GM21447 (cell line): ENCODE measurements around the gene HCN4.
"Not testable (repeated sequence)": the region's sequence is repeated elsewhere in the genome, so short reads cannot be mapped to it uniquely, and the experiment has no call there.

Experiments used
- ATAC-seq: cut with Tn5 transposase; IDR thresholded peaks from one replicate; pipeline ENCODE4 v1.9.1; 2021; ENCODE audit not compliant: unreplicated experiment

HCN4 gene

DNA sequence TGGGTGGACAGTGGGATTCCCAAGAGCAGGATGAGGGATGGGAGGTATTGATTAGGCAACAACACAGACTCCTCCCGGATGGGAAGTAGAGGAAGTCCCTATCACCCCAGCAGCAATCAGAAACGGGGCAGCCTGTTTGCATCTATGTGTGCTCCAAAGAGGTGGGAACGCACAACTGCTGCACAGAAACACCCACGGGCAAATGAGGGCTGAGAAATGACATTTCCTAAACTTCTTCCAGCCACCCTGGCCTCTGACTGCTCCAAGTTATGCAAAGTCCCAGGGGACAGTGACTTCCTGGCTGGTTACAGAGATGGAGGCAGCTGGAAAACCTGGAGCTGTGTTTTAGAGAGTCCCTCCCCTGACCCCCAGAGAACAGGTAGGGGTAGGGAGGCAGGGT, 42.6 kb downstream of the HCN4 start:
- ATAC-seq = no peak

DNA sequence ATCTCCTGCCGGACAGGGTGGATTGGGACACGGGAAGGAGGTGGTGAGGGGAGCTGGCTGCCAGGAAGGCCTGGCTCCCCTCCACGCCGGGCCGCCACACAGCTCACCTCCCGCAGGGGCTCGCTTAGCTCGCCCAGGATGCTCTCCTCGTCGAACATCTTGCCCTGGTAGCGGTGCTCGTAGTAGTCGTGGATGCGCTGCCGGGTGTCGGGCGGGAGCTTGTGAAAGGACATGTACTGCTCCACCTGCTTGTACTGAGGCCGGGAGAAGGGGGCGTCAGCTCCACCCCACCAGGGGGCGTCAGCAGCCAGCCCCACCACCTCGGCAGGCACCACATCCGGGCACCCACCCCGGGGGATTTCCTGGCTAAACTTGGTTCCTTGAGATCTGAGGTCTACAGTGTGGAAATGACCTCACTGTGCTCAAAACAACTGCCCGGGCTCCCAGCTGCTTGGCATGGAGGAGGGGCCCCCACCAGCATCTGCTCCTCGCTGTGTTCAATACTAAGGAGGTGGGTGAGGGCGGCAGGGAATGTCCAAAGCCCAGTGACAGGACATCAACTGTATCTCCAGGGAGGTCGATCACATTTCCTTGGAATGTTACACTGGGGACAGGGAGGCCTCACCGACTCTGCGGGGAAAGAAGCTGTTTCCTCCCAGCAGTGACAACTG, 43.4 kb downstream of the HCN4 start:
- no peak for ATAC-seq

DNA sequence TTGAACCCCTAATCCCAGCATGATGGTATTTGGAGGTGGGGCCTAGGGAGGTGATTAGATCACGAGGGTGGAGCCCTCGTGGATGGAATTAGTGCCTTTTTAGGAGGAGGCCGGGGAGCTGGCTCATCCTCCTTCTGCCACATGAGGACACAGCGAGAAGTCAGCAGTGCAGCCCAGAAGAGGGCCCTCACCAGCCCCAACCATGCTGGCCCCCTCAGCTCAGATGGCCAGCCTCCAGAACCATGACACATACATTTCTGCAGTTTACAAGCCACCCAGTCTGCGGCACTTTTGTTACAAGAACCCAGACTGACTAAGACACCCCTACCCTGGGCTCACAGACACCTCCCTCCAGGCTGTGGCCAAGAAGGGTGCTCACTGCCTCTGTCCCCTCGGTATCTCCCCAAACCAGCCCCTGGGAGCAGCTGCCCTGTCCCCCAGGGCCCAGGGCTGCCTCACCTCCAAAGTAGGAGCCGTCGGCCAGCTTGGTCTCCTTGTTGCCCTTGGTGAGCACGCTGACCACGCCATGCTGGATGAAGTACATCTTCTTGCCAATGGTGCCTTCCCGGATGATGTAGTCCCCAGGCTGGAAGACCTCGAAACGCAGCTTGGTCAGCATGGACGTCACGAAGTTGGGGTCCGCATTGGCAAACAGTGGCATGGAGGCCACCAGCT, 44.1 kb downstream of the HCN4 start:
- no peak for ATAC-seq

DNA sequence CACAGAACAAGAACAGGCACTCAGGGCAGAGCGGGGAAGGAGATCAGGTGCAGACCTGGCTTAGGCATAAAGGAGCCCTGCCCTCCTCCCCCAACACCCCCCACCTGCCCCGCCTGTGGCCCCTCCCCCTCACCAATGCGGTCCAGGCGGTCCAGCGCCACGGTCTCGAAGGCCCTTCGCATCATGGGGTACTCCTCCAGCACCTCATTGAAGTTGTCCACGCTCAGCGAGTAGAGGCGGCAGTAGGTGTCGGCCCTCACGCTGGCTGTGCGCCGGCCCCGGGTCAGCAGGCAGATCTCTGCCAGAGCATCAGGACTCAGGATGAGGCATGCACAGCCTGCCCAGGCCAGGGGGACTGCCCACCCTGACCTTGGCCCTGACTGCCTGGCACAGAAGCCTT, 44.8 kb downstream of the HCN4 start:
- no peak for ATAC-seq

DNA sequence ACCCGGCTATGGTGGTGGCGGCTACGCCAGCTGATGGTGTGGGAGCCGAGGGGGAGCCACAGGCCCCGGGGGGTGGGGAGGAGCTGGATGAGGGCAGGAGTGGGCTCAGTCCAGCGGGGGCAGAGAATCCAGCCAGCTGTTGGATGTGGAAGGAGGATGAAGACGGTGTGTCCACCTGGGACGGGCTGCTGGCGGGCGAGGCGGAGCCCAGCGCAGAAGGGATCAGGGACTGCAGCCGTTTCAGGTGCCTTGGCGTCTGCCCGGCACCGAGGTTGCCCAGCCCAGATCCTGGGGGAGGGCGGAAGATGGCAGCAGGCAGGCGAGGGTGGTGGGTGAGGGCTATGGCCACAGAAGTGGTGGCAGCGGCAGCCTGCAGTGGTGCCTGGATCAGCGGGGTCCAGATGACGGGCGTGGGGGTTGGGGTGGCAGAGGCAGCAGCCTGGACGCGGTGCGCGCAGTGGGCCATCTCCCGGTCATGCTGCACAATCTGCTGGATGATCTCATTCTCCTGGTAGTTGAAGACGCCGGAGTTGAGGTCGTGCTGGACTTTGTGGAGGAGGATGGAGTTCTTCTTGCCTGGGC, 45.3 kb downstream of the HCN4 start:
- no peak for ATAC-seq

DNA sequence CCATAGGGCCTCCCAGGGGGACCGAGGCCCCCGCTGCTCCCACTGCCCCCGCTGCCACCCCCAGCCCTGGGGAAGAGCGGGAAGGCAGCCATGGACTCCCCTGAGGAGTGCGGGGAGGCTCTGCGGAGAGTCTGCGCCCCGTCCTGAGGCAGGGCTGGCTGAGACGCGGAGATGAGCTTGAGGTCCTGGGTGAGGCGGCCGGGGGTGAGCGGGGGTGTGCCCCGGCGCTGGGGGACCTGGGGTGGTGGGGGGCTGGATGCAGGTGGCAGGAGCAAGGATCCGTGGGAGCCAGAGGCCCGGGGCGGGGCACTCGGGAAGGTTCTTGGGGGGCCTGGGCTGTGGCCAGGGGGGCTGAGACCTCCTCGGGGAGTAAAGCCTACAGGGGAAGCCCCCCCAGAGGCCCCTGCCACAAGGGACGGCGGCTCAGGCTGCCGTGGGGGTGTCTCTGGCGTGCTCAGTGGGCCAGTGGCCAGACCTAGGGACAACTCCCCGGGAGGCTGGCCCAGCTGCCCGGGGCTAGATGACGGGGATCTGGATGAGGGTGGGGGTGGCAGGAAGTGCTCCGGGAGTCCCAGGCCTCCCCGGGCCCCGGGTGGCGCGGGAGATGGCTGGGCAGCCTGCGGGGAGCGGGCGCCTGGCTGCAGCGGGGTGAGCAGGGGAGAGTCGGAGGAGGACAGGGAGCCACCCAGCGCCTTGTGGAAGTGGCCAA, 45.9 kb downstream of the HCN4 start:
- no peak for ATAC-seq

DNA sequence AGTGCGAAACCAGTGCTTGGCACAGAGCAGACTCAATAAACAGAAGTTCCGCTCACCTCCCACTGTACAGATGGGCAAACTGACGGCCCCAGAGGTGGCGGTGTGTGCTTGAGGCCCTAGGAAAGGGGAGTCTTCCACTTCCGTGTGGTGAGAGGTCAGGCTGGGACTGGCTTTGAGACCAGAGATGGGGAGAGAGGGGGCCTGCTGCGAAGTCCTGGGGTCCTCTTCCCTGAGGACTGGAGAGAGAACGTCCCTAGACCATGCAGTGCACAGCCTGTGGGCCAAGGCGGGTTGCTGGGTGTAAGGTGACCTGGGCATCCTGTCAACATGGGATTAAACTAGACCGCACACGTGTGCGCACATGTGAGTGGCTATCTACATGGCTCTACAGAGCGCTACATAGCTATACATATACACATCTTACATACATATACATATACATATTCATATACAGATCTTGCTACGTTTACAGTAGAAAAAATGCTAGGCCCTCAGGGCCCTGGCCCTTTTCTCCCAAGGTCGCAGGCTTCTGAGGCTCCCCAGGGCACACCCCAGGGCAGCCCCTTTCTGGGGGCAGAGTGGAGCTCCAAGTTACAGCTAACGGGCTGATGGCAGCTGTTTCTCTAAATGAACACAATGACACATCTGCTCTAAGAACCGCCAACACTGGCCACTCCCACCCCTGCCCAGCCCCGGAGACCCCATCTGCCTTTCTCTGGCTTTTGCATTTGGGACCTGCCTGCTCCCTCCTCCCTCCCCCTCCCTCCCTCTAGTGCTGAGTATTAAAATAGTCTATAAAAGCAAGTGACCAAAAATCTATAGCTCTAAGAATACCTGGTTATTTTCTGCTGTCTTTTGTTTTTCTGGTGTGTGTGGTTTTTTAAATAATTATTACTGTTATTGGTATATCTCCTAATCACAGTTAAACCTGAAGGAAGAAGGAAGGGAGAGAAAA, 47.0 kb downstream of the HCN4 start:
- no peak for ATAC-seq

DNA sequence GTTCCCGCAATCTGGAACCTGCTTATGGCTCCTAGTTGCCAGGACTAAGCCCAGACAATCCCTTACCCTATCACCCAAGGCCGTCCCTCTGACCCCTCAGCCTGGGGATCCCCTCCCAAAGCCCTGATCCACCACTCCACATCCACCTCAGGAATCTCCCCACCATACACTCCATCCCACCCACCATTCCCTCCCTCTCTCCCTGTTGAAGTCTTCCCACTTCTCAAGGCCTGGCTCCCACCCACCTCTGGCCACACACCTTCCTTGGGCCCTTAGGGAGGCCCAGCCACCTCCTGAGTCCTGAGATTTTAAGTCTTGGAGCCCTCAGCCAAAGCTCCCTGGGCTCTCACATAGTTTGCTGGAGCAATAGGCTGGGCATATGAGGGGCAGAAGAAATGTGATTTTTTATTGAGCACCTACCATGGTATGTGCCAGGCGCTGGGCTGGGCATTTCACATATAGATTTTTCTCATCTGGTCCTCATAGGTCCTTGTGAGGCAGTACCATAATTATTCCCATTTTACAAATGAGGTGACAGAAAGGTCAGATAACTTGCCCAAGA, 48.1 kb downstream of the HCN4 start:
- ATAC-seq = no peak

DNA sequence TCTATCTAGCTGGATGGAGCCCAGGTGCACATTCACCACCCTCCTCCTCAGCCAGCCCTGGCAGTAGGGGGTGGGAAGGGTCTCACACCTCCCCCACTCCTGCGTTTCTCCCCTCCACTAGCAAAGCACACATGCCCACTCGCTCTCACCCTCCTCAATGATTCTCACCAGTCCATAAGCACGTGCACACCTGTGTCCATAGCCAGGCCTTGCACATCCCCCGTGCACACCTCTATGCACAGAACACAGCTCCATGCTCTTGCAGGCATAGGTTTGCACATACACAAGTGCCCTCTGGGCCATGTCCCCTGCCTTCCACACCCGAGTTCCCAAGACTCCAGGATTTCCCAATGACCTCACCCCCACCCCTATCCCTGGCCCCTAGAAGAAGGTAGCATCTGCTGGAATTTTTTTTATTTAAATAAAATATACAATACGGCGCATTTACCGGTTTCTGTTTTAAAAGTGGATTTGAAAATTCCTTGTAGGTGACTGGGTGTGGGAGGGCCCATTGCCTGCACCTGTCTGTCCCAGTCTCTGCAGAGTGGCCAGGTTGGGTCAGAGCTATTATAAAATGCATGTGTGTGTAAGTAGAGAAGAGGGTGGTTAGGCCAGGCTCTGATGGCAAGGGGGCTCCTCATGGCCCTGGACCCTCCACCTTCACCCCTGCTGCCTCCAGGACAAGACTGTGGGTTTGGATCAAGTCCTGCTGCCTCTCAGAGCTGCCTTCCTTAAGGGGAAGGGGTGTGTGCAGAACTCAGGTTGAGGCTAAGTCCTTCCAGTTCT, 49.1 kb downstream of the HCN4 start:
- no peak for ATAC-seq

DNA sequence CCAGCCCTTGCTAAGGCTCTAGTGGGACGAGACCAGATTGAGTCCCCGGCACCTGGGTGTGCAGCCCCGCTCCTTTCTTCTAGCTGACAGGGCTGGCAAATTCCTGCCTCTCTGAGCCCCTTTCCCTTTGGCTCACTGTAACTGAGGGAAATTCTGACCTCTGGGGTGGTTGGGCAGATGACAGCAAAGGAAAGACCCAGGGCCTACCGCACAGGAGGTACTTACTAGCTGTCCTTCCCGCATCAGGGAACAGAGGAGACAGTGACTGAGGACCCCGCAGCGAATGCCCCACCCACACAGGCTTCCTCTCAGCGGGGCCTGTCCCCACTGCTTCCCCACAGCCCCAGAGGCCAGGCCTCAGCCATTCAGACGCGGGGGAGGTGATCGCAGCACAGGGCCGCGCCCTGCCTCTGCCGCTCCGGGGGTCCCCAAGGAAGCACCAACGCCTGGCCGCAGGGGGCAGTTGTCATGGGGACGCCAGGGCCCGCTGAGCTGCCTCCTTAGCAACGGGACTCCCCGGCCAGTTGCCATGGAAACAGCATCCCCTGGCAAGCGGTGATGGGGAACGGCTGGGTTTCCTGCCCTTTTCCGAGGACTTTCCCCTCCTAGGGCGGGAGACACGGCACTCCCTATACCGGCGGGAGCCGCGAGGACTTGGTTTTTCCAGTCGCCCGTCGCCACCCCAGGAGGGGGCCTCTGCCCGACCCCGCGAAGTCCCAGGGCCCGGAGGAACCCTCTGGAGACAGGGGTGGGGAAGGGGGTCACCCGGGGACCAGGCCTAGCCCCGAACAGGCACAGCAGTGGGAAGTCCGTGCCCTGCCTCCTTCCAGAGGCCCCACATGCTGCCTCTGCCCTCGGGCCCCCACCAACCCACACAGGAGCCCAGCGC, 50.1 kb downstream of the HCN4 start:
- no peak for ATAC-seq

DNA sequence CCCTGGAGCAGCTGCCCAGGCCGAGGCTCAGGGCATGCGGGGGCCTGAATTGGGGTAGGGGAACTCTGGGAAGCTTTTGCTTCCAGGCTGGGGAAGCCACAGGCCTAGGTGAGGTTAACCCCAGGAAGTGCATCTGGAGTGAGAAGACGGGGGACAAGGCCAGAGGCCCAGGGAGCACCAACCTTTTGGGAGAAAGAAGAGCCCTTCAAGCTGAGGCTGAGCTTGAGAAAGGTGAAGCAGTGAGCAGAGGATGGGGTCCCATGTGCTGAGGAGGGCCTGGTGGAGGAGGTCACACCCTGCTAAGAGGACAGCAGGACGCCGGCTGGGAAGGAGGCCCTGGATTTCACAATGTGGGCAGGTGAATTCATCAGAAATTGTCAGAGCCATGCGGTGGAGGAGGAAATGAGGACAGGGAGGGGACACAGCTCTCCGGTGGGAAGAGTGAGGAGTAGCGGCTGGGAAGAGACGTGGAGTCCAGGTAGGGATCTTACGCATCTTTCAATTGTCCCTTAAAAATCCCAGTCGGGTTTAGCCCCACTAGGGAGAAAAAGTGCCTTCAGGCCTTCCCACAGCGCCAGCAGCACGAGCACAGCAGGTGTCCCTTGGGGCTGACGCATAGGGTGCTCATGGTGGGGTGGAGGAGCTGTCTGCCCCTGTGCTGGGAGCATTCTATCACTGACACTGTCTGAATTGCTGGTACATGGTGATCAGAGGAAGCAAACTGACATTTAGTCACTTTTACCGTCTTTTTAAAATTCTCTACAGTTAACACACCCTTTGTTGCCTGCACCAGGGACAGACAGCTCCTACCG, 50.9 kb downstream of the HCN4 start:
- no peak for ATAC-seq

DNA sequence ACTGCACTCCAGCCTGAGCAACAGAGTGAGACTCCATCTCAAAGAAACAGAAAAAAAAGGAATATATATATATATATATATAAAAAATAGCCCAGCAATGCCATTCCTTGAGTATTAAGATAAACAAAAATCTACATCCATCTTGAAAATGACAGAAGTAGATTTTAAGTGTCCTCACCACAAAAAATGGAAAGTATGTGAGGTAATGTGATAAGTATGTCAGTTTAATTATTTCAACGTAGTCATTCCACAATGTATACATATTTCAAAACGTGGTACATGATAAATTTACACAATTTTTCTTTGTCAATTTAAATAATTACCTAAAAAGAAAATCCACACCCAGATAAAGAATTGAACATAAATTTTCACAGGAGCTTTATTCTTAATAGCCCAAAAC, 54.9 kb downstream of the HCN4 start:
- no peak for ATAC-seq

DNA sequence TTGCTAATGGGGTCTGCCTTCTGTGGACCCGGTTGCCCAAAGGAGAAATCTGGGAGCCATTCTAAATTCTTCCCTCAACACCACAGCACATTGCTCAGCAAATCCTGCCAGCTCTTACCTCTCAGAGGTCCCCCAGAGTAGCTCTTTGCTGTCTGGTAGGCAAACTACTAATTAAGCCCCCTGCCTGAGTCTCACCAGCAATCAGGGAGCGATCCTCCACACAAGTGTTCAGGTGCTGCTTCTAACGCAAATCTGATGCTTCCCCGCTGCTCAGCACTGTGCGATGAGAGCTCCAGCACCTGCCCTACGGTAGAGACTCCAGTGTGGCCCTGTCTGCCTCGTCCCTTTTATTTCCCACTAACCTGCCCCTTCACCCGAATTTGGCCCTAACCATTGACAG, 60.5 kb downstream of the HCN4 start:
- no peak for ATAC-seq

DNA sequence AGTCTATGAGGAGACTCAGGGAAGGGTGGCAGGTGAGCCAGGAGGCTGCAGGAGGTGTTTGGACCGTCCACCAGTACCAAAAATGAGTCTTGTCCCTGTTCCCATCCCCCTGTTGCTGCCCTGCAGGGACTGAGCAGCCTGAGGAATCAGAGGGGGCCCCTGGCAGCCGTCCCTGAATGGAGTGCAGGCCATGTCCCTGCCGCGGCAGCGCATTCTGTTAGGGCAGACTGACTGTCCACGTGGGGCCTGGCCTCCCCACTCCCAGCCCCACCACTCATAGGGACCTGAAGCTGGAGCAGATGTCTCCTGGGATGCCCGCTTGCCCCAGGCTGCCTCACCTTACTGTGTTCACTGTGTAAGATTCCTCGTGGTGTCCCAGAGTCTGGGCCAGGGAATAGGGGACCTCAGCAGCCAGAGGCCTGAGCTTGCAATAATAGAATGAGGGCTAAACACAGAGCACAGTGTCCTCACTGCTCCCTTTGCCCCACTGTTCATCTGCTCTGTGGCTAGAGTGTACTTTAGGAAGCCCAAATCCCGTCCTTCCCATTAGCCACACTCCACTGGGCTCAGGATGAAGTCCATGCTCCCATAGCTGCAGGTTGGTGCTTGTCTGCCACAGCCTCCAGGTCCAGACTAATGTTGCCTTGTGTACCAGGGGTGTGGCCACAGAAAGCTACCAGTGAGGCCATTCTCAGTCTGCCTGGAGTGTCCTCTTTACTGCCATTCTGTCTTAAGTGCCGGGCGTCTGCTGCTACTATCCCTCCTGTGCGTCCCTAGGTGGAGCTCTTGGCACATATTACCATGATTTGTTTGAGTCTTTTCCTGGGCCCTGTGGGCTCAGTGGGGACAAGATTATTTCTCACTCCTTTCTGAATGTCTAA, 63.2 kb downstream of the HCN4 start:
- ATAC-seq = no peak

DNA sequence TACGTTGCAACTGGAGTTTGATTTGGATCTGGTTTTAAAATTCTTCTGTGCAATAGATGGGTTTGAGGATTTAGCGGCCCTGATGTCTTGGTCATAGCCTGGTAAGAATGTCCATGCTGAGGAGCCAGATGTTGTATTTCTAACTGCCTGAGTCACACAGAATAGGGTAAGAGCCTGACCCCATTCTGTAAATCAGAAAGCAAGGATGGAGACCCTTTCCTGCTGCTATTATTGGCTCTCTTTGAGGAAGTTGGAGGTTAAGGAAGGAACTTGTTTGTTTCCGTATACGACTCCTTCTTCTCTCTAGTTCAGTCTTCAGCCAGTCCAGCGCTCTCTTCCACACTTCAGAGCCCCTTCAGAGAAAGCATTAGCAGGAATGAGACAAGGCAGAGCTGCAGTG, 65.1 kb downstream of the HCN4 start:
- ATAC-seq = no peak

DNA sequence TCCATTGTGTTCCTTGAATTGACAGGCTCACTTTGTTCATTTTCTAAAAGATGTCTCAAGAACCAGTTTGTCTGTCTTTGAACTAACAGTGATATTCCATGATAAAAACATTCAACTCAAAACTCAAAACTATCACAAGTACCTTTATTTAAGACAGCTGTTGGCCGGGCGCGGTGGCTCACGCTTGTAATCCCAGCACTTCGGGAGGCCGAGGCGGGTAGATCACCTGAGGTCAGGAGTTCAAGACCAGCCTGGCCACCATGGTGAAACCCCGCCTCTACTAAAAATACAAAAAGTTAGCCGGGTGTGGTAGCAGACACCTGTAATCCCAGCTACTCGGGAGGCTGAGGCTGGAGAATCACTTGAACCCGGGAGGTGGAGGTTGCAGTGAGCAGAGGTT, 68.5 kb downstream of the HCN4 start:
- ATAC-seq = not testable (repeated sequence)
